ENCODE results near the gene TMED7. TPM values are rescaled to one million over a fixed set of nuclear protein-coding genes. Genes with fewer than 3 reads are reported as not detected.
A peak's percentile ranks its signal among the peaks of the same experiment; 100 is the strongest.

The TMED7 gene
- total RNA-seq, 1 experiment from 2014 or later, result 96.1 TPM

GRCh38 chr5:115588640-115589039 is 37.2 kb downstream of the TMED7 start:
- POLR2A ChIA-PET, result no interaction called here
- no peak for DNase-seq (ENCODE audit: unreplicated experiment)
- Mint-ChIP-seq H3K27ac (ENCODE audit: low read depth, unreplicated experiment) (no peak overlapping the region), H3K4me3 (ENCODE audit: unreplicated experiment) (no peak overlapping the region), H3K27me3 (ENCODE audit: insufficient read depth, unreplicated experiment) (no peaks in the 10 kb centered on the region), H3K9me3 (ENCODE audit: unreplicated experiment) (no peaks in the 10 kb centered on the region), H3K36me3 (ENCODE audit: insufficient read depth, unreplicated experiment) (no peaks in the 10 kb centered on the region), H3K4me1 (ENCODE audit: insufficient read depth, unreplicated experiment) (no peaks in the 10 kb centered on the region)
- no peak for TF ChIP-seq CTCF (IDR thresholded peaks at IDR 0.05; ENCODE audit: unreplicated experiment)
- intact Hi-C loops (cut with micrococcal nuclease), result loop anchor here (5.0 kb wide), 1 partner anchor 46 kb away; the partner anchor contains the start of gene FEM1C
- BruUV-seq (replicated peaks), result no TSS peak
- CTCF ChIA-PET, result interaction anchor here (0.7 to 5.4 kb wide), 8 partner anchors 10 to 320 kb away, joined by 3 to 42 read pairs (median 5); no protein-coding TSS in a partner anchor

- Mint-ChIP-seq H3K4me1 (ENCODE audit: insufficient read depth, unreplicated experiment) (no peaks in the 10 kb centered on the region), H3K27ac (ENCODE audit: low read depth, unreplicated experiment) (no peak overlapping the region), H3K27me3 (ENCODE audit: insufficient read depth, unreplicated experiment) (no peaks in the 10 kb centered on the region), H3K9me3 (ENCODE audit: unreplicated experiment) (no peaks in the 10 kb centered on the region), H3K4me3 (ENCODE audit: unreplicated experiment) (no peak overlapping the region), H3K36me3 (ENCODE audit: insufficient read depth, unreplicated experiment) (no peaks in the 10 kb centered on the region)
- intact Hi-C loops (cut with micrococcal nuclease), result loop anchor here (1.0 to 5.0 kb wide), 3 partner anchors 44 to 277 kb away; partner anchors contain the start of gene FEM1C
- CTCF ChIA-PET, result interaction anchor here (0.5 to 5.4 kb wide), 9 partner anchors 11 to 280 kb away, joined by 3 to 42 read pairs (median 3); no protein-coding TSS in a partner anchor
- POLR2A ChIA-PET, result interaction anchor here (0.6 kb wide), 1 partner anchor 160 kb away, joined by 3 read pairs; no protein-coding TSS in a partner anchor
- peak; percentile 45 for TF ChIP-seq CTCF (IDR thresholded peaks at IDR 0.05; ENCODE audit: unreplicated experiment)
- peak; percentile 44 for DNase-seq (ENCODE audit: unreplicated experiment)
- BruUV-seq (replicated peaks), result no TSS peak
Measured at GRCh38 chr5:115586525-115587146, 39.2 kb downstream of the TMED7 start.

- H3K9me3 Mint-ChIP-seq (ENCODE audit: unreplicated experiment), result no peaks in the 10 kb centered on the region
- no peak overlapping the region for H3K4me3 Mint-ChIP-seq (ENCODE audit: unreplicated experiment)
- BruUV-seq (replicated peaks), result no TSS peak
- intact Hi-C loops (cut with micrococcal nuclease), result loop anchor here (5.0 kb wide), 1 partner anchor 43 kb away; the partner anchor contains the start of gene FEM1C
- no peak overlapping the region for H3K27ac Mint-ChIP-seq (ENCODE audit: low read depth, unreplicated experiment)
- no peak for DNase-seq (ENCODE audit: unreplicated experiment)
- no peaks in the 10 kb centered on the region for H3K36me3 Mint-ChIP-seq (ENCODE audit: insufficient read depth, unreplicated experiment)
- no peaks in the 10 kb centered on the region for H3K27me3 Mint-ChIP-seq (ENCODE audit: insufficient read depth, unreplicated experiment)
- no peak for TF ChIP-seq CTCF (IDR thresholded peaks at IDR 0.05; ENCODE audit: unreplicated experiment)
- ChIA-PET CTCF (interaction anchor here (0.6 to 1.0 kb wide), 9 partner anchors 11 to 278 kb away, joined by 3 to 5 read pairs (median 3); no protein-coding TSS in a partner anchor), POLR2A (interaction anchor here (0.6 kb wide), 1 partner anchor 420 kb away, joined by 3 read pairs; no protein-coding TSS in a partner anchor)
- H3K4me1 Mint-ChIP-seq (ENCODE audit: insufficient read depth, unreplicated experiment), result no peaks in the 10 kb centered on the region
Measured at GRCh38 chr5:115585265-115585664, 40.6 kb downstream of the TMED7 start.

- intact Hi-C loops (cut with micrococcal nuclease), result no loop called here
- DNase-seq (ENCODE audit: unreplicated experiment), result no peak
- no peaks in the 10 kb centered on the region for H3K27me3 Mint-ChIP-seq (ENCODE audit: insufficient read depth, unreplicated experiment)
- ChIA-PET POLR2A (interaction anchor here (0.6 kb wide), 1 partner anchor 421 kb away, joined by 3 read pairs; no protein-coding TSS in a partner anchor), CTCF (interaction anchor here (0.6 to 1.7 kb wide), 8 partner anchors 10 to 275 kb away, joined by 3 to 10 read pairs (median 3); no protein-coding TSS in a partner anchor)
- no peak overlapping the region for H3K27ac Mint-ChIP-seq (ENCODE audit: low read depth, unreplicated experiment)
- no peaks in the 10 kb centered on the region for H3K36me3 Mint-ChIP-seq (ENCODE audit: insufficient read depth, unreplicated experiment)
- H3K4me1 Mint-ChIP-seq (ENCODE audit: insufficient read depth, unreplicated experiment), result no peaks in the 10 kb centered on the region
- no peaks in the 10 kb centered on the region for H3K9me3 Mint-ChIP-seq (ENCODE audit: unreplicated experiment)
- H3K4me3 Mint-ChIP-seq (ENCODE audit: unreplicated experiment), result no peak overlapping the region
- TF ChIP-seq CTCF (IDR thresholded peaks at IDR 0.05; ENCODE audit: unreplicated experiment), result no peak
- no TSS peak for BruUV-seq (replicated peaks)
Measured at GRCh38 chr5:115584501-115584900, 41.3 kb downstream of the TMED7 start.

Measured in MCF 10A (cell line).